ENCODE measurements around the gene COL5A3.

- peak in 1 of 6 experiments; percentile 6 for TF ChIP-seq CTCF (IDR thresholded peaks at IDR 0.05)
- no peak for TF ChIP-seq POLR2A (IDR thresholded peaks at IDR 0.05)
- no peak for TF ChIP-seq POLR2AphosphoS5 (IDR thresholded peaks at IDR 0.05)
- no peak for TF ChIP-seq EP300 (IDR thresholded peaks at IDR 0.05)
Measured at GRCh38 chr19:9917321-9917720, 93.0 kb downstream of the COL5A3 start.

Data from upper lobe of left lung (tissue), 4 donors.